ENCODE data around the gene ARID4B.

DNA sequence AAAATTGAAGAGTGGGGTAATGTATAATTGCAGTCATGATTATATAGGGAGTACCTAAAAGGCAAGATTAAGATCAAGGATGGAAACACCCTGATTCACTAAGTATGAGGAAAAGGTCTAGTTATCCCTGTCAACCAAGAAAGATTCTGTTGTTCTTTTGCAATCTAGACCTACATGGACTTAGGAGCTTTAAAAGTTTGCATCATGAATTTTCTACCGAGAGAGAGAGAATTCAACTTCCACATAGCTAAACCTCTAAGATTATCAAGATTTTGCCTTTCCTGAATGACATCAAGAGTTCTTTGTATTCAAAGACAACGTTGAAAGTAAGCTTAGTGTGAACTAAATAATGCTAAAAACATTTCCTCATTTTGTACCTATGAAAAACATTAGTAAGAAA, 88.1 kb downstream of the ARID4B start:
- TF ChIP-seq POLR2A (IDR thresholded peaks at IDR 0.05), result no peak
- TF ChIP-seq, protein P1, sequence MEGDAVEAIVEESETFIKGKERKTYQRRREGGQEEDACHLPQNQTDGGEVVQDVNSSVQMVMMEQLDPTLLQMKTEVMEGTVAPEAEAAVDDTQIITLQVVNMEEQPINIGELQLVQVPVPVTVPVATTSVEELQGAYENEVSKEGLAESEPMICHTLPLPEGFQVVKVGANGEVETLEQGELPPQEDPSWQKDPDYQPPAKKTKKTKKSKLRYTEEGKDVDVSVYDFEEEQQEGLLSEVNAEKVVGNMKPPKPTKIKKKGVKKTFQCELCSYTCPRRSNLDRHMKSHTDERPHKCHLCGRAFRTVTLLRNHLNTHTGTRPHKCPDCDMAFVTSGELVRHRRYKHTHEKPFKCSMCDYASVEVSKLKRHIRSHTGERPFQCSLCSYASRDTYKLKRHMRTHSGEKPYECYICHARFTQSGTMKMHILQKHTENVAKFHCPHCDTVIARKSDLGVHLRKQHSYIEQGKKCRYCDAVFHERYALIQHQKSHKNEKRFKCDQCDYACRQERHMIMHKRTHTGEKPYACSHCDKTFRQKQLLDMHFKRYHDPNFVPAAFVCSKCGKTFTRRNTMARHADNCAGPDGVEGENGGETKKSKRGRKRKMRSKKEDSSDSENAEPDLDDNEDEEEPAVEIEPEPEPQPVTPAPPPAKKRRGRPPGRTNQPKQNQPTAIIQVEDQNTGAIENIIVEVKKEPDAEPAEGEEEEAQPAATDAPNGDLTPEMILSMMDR (IDR thresholded peaks at IDR 0.05), result no peak

All from lower leg skin (tissue), 3 donors.